ENCODE results near the gene ITGBL1.

Gene ITGBL1

GRCh38 chr13:101486708-101487437, 34.4 kb downstream of the ITGBL1 start:
- no peaks in the 10 kb centered on the region for H3K4me1 ChIP-seq (ENCODE audit: low read length)
- H3K27me3 ChIP-seq (replicated peaks; ENCODE audit: insufficient read depth, low read length): no peaks in the 10 kb centered on the region
- H3K9me2 ChIP-seq (replicated peaks; ENCODE audit: insufficient read depth, low read length): no peaks in the 10 kb centered on the region
- no peak overlapping the region for H3K27ac ChIP-seq (ENCODE audit: low read length)
- H3K9me3 ChIP-seq (replicated peaks; ENCODE audit: insufficient read depth, low read length): no peaks in the 10 kb centered on the region
- H3K4me3 ChIP-seq (ENCODE audit: low read length): no peak overlapping the region
- no peaks in the 10 kb centered on the region for H3F3A ChIP-seq (ENCODE audit: insufficient read depth, low read length)
- no peaks in the 10 kb centered on the region for H3K36me3 ChIP-seq (replicated peaks; ENCODE audit: insufficient read depth, low read length)
- H3K9ac ChIP-seq (ENCODE audit: low read length): no peak overlapping the region
- no peak for DNase-seq
- H3K4me2 ChIP-seq (ENCODE audit: low read depth, low read length): no peak overlapping the region
- no peak overlapping the region for H2AFZ ChIP-seq (ENCODE audit: low read length)
- TF ChIP-seq EZH2phosphoT487 (IDR thresholded peaks at IDR 0.05; ENCODE audit: low read length) (no peak), CTCF (IDR thresholded peaks at IDR 0.05; ENCODE audit: low read length) (no peak), EZH2 (optimal IDR thresholded peaks at IDR 0.05; ENCODE audit: low read depth, low read length) (no peak)
- H4K20me1 ChIP-seq (ENCODE audit: insufficient read depth, low read length): no peaks in the 10 kb centered on the region
- H3K79me2 ChIP-seq (ENCODE audit: low read length): no peaks in the 10 kb centered on the region

GRCh38 chr13:101487438-101487830, 35.0 kb downstream of the ITGBL1 start:
- H3K79me2 ChIP-seq (ENCODE audit: low read length): no peaks in the 10 kb centered on the region
- no peaks in the 10 kb centered on the region for H3K27me3 ChIP-seq (replicated peaks; ENCODE audit: insufficient read depth, low read length)
- H3K4me2 ChIP-seq (ENCODE audit: low read depth, low read length): no peak overlapping the region
- H3K27ac ChIP-seq (ENCODE audit: low read length): no peak overlapping the region
- H3K4me1 ChIP-seq (ENCODE audit: low read length): no peaks in the 10 kb centered on the region
- no peaks in the 10 kb centered on the region for H3K36me3 ChIP-seq (replicated peaks; ENCODE audit: insufficient read depth, low read length)
- H4K20me1 ChIP-seq (ENCODE audit: insufficient read depth, low read length): no peaks in the 10 kb centered on the region
- no peak overlapping the region for H2AFZ ChIP-seq (ENCODE audit: low read length)
- TF ChIP-seq CTCF (IDR thresholded peaks at IDR 0.05; ENCODE audit: low read length): no peak
- no peak for TF ChIP-seq EZH2 (optimal IDR thresholded peaks at IDR 0.05; ENCODE audit: low read depth, low read length)
- no peak for TF ChIP-seq EZH2phosphoT487 (IDR thresholded peaks at IDR 0.05; ENCODE audit: low read length)
- no peaks in the 10 kb centered on the region for H3K9me3 ChIP-seq (replicated peaks; ENCODE audit: insufficient read depth, low read length)
- no peak for DNase-seq
- H3K9me2 ChIP-seq (replicated peaks; ENCODE audit: insufficient read depth, low read length): no peaks in the 10 kb centered on the region
- H3K9ac ChIP-seq (ENCODE audit: low read length): no peak overlapping the region
- H3F3A ChIP-seq (ENCODE audit: insufficient read depth, low read length): no peaks in the 10 kb centered on the region
- no peak overlapping the region for H3K4me3 ChIP-seq (ENCODE audit: low read length)

GRCh38 chr13:101488734-101489133, 36.3 kb downstream of the ITGBL1 start:
- H3K9me3 ChIP-seq (replicated peaks; ENCODE audit: insufficient read depth, low read length): no peaks in the 10 kb centered on the region

More at GRCh38 chr13:101488734-101489133, 36.3 kb downstream of the ITGBL1 start:
- DNase-seq: no peak
- Histone ChIP-seq H3K79me2 (ENCODE audit: low read length) (no peaks in the 10 kb centered on the region), H3K4me3 (ENCODE audit: low read length) (no peak overlapping the region), H2AFZ (ENCODE audit: low read length) (no peak overlapping the region), H3K9me2 (replicated peaks; ENCODE audit: insufficient read depth, low read length) (no peaks in the 10 kb centered on the region), H3K9ac (ENCODE audit: low read length) (no peak overlapping the region), H3K4me2 (ENCODE audit: low read depth, low read length) (no peak overlapping the region), H3F3A (ENCODE audit: insufficient read depth, low read length) (no peaks in the 10 kb centered on the region), H3K27me3 (replicated peaks; ENCODE audit: insufficient read depth, low read length) (no peaks in the 10 kb centered on the region), H3K36me3 (replicated peaks; ENCODE audit: insufficient read depth, low read length) (no peaks in the 10 kb centered on the region), H4K20me1 (ENCODE audit: insufficient read depth, low read length) (no peaks in the 10 kb centered on the region), H3K4me1 (ENCODE audit: low read length) (no peaks in the 10 kb centered on the region), H3K27ac (ENCODE audit: low read length) (no peak overlapping the region)
- TF ChIP-seq EZH2phosphoT487 (IDR thresholded peaks at IDR 0.05; ENCODE audit: low read length): no peak
- no peak for TF ChIP-seq EZH2 (optimal IDR thresholded peaks at IDR 0.05; ENCODE audit: low read depth, low read length)
- TF ChIP-seq CTCF (IDR thresholded peaks at IDR 0.05; ENCODE audit: low read length): no peak

Data from MM.1S (cell line).